ENCODE data around the gene NFS1.

DNA sequence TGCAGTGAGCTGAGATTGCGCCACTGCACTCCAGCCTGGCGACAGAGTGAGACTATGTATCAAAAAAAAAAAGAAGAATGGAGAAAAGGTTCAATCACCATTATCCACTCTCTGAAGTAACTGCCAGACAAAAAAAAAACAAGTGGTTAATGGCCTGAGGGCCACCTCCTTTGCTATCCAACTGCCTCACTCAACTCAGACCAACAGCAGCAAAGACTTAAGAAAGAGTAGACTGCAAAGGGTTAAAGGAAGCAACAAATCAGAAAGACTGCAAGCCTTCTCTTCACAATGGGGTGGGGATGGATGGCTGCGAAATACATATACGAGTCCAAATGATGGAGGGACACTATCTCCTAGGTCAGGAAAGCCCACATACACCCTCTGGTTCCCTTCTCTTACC lies 3.2 kb downstream of the NFS1 start:
- TF ChIP-seq, protein P1, sequence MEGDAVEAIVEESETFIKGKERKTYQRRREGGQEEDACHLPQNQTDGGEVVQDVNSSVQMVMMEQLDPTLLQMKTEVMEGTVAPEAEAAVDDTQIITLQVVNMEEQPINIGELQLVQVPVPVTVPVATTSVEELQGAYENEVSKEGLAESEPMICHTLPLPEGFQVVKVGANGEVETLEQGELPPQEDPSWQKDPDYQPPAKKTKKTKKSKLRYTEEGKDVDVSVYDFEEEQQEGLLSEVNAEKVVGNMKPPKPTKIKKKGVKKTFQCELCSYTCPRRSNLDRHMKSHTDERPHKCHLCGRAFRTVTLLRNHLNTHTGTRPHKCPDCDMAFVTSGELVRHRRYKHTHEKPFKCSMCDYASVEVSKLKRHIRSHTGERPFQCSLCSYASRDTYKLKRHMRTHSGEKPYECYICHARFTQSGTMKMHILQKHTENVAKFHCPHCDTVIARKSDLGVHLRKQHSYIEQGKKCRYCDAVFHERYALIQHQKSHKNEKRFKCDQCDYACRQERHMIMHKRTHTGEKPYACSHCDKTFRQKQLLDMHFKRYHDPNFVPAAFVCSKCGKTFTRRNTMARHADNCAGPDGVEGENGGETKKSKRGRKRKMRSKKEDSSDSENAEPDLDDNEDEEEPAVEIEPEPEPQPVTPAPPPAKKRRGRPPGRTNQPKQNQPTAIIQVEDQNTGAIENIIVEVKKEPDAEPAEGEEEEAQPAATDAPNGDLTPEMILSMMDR (IDR thresholded peaks at IDR 0.05; ENCODE audit: low read length), result no peak
- no peak for TF ChIP-seq EZH2 (IDR thresholded peaks at IDR 0.05; ENCODE audit: borderline replicate concordance, low read length)
